Epithelial cell of prostate (primary cell): ENCODE measurements around the gene PRKAR2B.
"Not testable (repeated sequence)": the region's sequence is repeated elsewhere in the genome, so short reads cannot be mapped to it uniquely, and the experiment has no call there.

ENCODE experiments used
- DNase-seq: peaks from one replicate; pipeline ENCODE4 v3.0.0-alpha.2; 2011; ENCODE audit warnings: low read depth, low spot score
- H3K27ac ChIP-seq: fragments of 450-650 bp; 2 replicates; pipeline ENCODE4 v1.5.1; 2017; ENCODE audit warnings: mild to moderate bottlenecking

Gene PRKAR2B

DNA sequence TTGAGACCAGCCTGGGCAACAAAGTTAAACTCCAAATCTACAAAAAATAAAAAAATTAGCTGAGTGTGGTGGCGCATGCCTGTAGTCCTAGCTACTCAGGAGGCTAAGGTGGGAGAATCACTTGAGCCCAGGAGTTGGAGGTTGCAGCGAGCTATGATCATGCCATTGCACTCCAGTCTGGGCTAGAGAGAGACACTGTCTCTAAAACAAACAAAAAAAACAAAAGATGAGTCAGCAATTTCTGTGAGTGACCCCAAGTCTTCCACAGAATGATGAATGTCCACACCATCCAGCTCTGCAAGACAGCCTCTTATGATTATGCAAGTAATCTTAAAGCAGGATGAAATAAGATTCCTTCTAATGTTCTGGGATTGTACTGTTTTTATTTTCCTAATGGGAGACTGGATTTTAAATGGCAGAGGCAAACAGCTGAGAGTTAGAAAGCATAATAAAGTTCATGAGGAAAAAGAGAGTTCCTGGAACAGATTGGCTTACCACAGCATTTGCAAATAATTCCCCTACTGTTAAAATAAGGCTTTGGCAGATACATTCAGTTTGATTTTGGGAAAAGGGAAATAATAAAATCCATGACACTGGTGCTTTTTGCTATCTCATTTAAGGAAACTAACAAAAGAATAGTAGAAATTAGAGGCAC lies 18.9 kb upstream of the PRKAR2B start:
- H3K27ac ChIP-seq: no peak overlapping the region
- DNase-seq: no peak

- no peak overlapping the region for H3K27ac ChIP-seq
- no peak for DNase-seq
Observed at GRCh38 chr7:107026166-107026565, 18.3 kb upstream of the PRKAR2B start.

DNA sequence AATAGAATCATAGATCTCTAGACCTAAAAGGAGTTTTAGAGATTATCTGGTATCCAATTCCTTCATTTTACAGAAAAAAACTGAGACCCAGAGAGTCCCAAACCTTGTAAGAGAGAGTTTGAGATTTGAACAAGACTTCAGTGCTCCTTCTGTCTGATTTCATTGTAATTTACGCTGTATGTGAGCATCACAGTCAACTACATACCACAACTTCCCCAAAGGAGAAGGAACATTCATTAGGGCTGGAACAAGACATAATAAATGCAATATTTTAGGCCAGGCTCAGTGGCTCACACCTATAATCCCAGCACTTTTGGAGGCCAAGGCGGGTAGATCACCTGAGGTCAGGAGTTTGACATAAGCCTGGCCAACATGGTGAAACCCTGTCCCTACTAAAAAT lies 17.3 kb upstream of the PRKAR2B start:
- no peak for DNase-seq
- no peak overlapping the region for H3K27ac ChIP-seq

GRCh38 chr7:107029061-107029763 lies 15.3 kb upstream of the PRKAR2B start:
- no peak overlapping the region for H3K27ac ChIP-seq
- DNase-seq: no peak

DNA sequence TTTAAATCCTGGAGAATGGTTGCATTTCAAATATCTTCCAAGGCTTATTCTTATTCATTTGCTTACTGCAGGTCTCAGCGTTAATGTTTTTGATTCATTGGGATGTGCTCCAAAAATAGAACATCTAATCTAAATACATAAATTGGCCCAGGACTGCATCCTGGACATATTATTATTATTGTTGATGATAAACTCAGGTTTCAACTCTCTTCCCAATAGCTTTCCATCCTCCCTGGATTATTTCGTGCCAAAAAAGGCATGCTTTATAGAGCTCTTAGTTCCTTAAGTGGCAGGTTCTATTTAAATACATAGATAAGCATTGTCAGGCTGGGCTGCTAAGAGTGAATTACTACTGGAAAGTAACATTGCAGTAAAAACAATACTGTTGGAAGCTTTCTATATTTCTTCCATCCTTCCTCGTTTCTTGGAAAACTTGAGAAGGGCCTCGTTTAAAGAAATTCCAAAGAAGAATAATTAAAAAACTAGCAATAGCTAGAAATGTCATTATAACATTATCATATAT lies 14.7 kb upstream of the PRKAR2B start:
- H3K27ac ChIP-seq: no peak overlapping the region
- DNase-seq: no peak

DNA sequence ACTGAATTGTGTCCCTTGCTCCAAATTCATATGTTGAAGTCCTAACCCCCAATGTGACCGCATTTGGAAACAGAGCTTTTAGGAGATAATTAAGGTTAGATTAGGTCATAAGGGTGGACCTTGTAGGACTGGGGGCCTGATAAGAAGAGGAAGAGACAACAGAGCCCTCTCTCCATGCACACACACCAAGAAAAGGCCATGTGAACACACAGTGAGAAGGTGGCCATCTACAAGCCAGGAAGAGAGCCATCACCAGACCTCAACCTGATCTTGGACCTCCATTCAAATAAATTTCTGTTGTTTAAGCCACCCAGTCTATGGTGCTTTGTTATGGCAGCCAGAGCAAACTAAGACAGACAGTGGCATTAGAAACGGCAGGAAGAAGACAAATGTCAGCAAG lies 12.5 kb upstream of the PRKAR2B start:
- DNase-seq: no peak
- no peak overlapping the region for H3K27ac ChIP-seq

GRCh38 chr7:107032720-107033438 lies 11.6 kb upstream of the PRKAR2B start:
- no peak overlapping the region for H3K27ac ChIP-seq

GRCh38 chr7:107034553-107034952 lies 10.0 kb upstream of the PRKAR2B start:
- DNase-seq: no peak
- no peak overlapping the region for H3K27ac ChIP-seq

More at GRCh38 chr7:107032720-107033438, 11.6 kb upstream of the PRKAR2B start:
- no peak for DNase-seq

DNA sequence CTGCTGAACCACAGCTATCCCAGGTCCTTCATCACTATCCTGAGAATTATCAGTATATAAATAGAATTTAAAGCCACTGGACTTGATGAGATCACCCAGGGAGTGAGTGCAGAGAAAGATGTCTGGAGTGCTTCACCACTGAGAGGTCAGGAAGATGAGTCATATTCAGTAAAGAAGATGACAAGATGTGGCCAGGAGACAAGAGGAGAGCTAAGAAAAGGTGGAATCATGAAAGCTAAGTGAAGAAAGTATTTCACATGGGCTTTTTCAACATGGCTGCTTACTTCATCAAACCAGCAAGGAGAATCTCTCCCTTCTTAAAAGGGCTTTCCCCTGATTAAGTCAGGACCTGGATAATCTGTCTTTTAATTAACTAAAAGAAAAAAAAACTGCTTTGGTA lies 9.1 kb upstream of the PRKAR2B start:
- no peak overlapping the region for H3K27ac ChIP-seq
- DNase-seq: no peak

- no peak for DNase-seq
- H3K27ac ChIP-seq: no peak overlapping the region
Observed at GRCh38 chr7:107036535-107036934, 8.0 kb upstream of the PRKAR2B start.

DNA sequence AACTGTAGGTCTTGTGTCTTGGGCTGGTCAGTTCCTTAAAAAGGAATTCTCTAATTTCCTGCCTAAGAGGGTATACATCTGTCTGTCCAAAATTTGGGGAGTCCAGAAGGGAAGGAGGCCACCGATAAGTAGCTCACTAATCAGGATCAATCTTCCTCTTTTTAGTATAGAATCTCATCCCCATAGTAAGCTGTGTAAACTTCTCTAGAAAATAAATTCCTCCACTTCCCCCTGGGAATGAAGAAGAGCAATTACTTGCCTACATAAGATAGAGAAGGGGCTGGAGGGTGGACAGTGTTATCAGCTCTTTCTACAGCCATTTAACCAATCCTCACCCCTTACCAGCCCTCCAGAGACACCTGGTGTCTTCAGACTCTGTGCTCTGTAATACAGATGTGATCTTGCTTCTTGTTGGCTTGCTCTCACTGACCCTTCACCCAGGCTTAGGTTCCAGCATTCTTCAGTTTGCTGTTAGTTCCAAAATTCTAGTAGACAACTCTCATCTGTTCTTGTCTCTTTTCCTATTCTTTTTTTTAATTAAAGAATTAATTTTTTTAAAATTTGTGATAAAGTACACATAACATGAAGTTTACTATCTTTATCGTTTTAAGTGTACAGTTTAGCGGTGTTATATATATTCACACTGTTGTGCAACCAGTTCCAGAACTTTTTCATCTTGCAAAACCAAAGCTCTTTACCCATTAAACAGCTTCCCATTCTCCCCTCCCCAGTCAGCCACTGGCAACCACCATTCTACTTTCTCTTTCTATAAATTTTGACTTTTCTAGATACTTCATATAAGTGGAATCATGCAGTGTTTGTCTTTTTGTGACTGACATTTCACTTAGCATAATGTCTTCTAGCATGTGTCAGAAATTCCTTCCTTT lies 6.5 kb upstream of the PRKAR2B start:
- DNase-seq: no peak
- H3K27ac ChIP-seq: no peak overlapping the region

DNA sequence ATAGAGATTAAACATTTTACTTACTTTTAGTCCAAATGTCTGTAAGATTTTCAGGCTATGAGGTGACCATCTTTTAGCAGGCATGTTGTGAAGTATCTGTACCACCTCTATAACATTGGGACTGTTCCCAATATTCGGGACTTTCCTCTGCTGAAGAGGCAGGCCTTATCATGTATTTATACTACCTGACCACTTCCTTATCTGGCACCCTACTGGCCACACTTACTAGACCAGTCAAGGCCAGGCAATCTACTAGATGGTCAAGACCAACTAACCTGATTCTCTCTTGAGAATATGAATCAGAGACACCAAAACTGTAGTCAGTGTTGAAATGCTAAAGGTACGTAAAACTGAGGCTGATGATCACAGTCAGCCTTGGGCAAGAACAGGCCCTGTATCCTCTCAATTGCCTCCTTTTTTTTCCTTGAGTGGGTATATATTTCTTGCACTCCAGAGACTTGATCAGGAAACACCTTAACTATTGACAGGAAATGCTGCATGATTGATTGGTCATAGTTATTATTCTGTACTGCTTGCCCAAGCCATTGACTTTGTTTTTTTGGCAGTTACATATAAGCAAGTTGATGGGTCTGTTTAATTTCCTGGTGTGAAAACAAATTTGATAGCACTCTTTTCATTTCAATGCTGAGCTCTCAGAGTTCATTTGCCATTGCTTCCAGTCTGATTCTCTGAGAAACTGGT lies 5.2 kb upstream of the PRKAR2B start:
- no peak for DNase-seq
- H3K27ac ChIP-seq: no peak overlapping the region

DNA sequence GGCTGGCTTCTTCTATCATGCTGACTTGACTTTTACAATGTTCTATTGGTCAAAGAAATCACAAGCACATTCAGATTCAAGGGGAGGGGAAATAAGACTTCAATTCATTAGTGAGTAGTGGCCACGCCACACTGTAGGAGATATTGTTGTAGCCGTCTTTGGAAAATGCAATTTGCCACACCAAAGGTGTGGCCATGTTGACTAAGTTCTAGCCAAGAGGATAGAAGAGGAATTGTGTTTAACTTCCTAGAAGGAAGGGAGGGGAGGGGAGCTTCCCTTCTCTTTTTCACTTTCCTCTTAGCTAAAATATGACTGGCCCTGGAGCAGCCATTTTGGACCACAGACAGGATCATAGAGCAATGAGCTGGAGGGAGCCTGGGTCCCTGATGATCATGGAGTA lies 3.4 kb upstream of the PRKAR2B start:
- H3K27ac ChIP-seq: no peak overlapping the region

GRCh38 chr7:107041764-107042163 lies 2.7 kb upstream of the PRKAR2B start:
- H3K27ac ChIP-seq, DNase-seq: not testable (repeated sequence)

More for the DNA sequence above, 3.4 kb upstream of the PRKAR2B start:
- DNase-seq: no peak

- DNase-seq, H3K27ac ChIP-seq: not testable (repeated sequence)
Observed at GRCh38 chr7:107042326-107042910, 2.1 kb upstream of the PRKAR2B start.

DNA sequence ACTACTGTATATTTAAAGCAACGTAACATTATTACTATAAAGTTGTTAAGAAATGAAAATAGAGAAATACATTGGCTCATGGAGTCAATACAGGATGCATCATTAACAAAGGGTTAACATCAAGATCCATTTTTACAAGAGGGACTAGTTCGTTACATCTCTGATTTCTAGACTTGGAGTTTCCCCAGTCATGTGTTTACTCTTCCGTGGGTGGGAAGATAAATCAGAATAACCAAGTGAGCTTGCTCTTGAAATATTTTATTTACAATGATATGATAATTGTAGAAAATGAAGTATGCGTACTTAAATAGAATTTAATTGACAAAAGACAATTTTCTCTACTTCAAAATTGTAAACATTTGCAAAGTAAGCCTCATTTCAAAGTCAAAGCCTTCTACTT lies 1.0 kb upstream of the PRKAR2B start:
- no peak overlapping the region for H3K27ac ChIP-seq
- no peak for DNase-seq

GRCh38 chr7:107043921-107044346 lies 571 bp upstream of the PRKAR2B start:
- no peak overlapping the region for H3K27ac ChIP-seq
- DNase-seq: no peak

- no peak overlapping the region for H3K27ac ChIP-seq
Observed at GRCh38 chr7:107045195-107045960, 873 bp downstream of the PRKAR2B start.

More at GRCh38 chr7:107045195-107045960, 873 bp downstream of the PRKAR2B start:
- DNase-seq: no peak
